PC-3 (cell line): ENCODE data around the gene BCAS4. TPM values are rescaled to one million over a fixed set of nuclear protein-coding genes. Genes with fewer than 3 reads are reported as not detected.

Experiments
- ATAC-seq: fragments of 200-7000 bp; cut with Tn5 transposase; 2 replicates; pipeline ENCODE4 v1.9.1; 2020; ENCODE audit warnings: mild to moderate bottlenecking, moderate library complexity
- Bru-seq: library from RNA; stranded (reverse); fragments of 400-500 nt; gene quantifications from one replicate; lab custom pipeline; 2021; lab: Mats Ljungman, UMichigan
- BruChase-seq, 2 experiments: library from RNA; stranded (reverse); fragments of 400-500 nt; gene quantifications; one replicate each; lab custom pipeline; 2021; lab: Mats Ljungman, UMichigan
- BruUV-seq: library from RNA; stranded (reverse); fragments of 400-500 nt; replicated peaks from 2 replicates; lab custom pipeline; 2021; lab: Mats Ljungman, UMichigan
- CTCF ChIA-PET: fragments of 300-600 bp; sonication (Branson Sonifier 250); formaldehyde crosslinking; loops from one replicate; lab custom pipeline; 2022; ENCODE audit warnings: antibody characterized with exemption; lab: Charles Lee
- POLR2A ChIA-PET: fragments of 300-600 bp; sonication (Branson Sonifier 250); formaldehyde crosslinking; loops from one replicate; lab custom pipeline; 2022; ENCODE audit warnings: antibody characterized with exemption; ENCODE audit not compliant: unreplicated experiment; lab: Charles Lee
- DNase-seq: peaks from one replicate; pipeline ENCODE4 v3.0.0-alpha.2; 2015
- H2AFZ ChIP-seq: fragments of 300-600 bp; sonication (generic); 2 replicates; pipeline ENCODE4 v1.6.0; 2016; ENCODE audit warnings: antibody characterized with exemption, low read length
- H3F3A ChIP-seq: fragments of 300-600 bp; sonication (generic); one replicate; pipeline ENCODE4 v1.6.0; 2017; ENCODE audit warnings: antibody characterized with exemption, low read length, control low read depth, mild to moderate bottlenecking; ENCODE audit not compliant: unreplicated experiment
- H3K27ac ChIP-seq: fragments of 300-600 bp; sonication (generic); 2 replicates; pipeline ENCODE4 v1.5.1; 2016; ENCODE audit warnings: mild to moderate bottlenecking, low read length
- H3K27me3 ChIP-seq: fragments of 300-600 bp; sonication (generic); 2 replicates; pipeline ENCODE4 v1.6.1; 2016; ENCODE audit warnings: low read length, mixed read lengths
- H3K36me3 ChIP-seq: fragments of 300-600 bp; sonication (generic); 2 replicates; pipeline ENCODE4 v1.6.1; 2016; ENCODE audit warnings: low read depth, mixed run types, low read length, mixed read lengths
- H3K4me1 ChIP-seq: fragments of 300-600 bp; sonication (generic); 2 replicates; pipeline ENCODE4 v1.5.1; 2016; ENCODE audit warnings: low read length; ENCODE audit not compliant: insufficient read depth
- H3K4me2 ChIP-seq: fragments of 300-600 bp; sonication (generic); 2 replicates; pipeline ENCODE4 v1.6.0; 2016; ENCODE audit warnings: low read length
- H3K4me3 ChIP-seq: fragments of 300-600 bp; sonication (generic); 2 replicates; pipeline ENCODE4 v1.5.1; 2016; ENCODE audit warnings: mild to moderate bottlenecking, low read length, mixed read lengths
- H3K79me2 ChIP-seq: fragments of 300-600 bp; sonication (generic); 2 replicates; pipeline ENCODE4 v1.6.1; 2017; ENCODE audit warnings: low read length, mixed read lengths
- H3K9ac ChIP-seq: fragments of 300-600 bp; sonication (generic); 2 replicates; pipeline ENCODE4 v1.6.0; 2016; ENCODE audit warnings: mild to moderate bottlenecking, low read length
- H3K9me2 ChIP-seq: fragments of 300-600 bp; sonication (generic); replicated peaks from 2 replicates; pipeline ENCODE4 v1.6.1; 2016; ENCODE audit warnings: mixed run types, low read length, mixed read lengths
- H3K9me3 ChIP-seq: fragments of 300-600 bp; sonication (generic); 2 replicates; pipeline ENCODE4 v1.6.1; 2016; ENCODE audit warnings: low read length, mixed read lengths
- H4K20me1 ChIP-seq: fragments of 300-600 bp; sonication (generic); 2 replicates; pipeline ENCODE4 v1.6.1; 2016; ENCODE audit warnings: low read length, mixed read lengths
- CTCF ChIP-seq: fragments of 300-600 bp; sonication (generic); conservative IDR thresholded peaks from 2 replicates; pipeline ENCODE4 v1.5.1; 2017; ENCODE audit warnings: antibody characterized with exemption, low read depth, mild to moderate bottlenecking, low read length
- EZH2 ChIP-seq: fragments of 300-600 bp; sonication (generic); IDR thresholded peaks from one replicate; pipeline ENCODE4 v1.6.1; 2017; ENCODE audit warnings: antibody characterized with exemption, mild to moderate bottlenecking, low read length; ENCODE audit not compliant: unreplicated experiment
- EZH2phosphoT487 ChIP-seq: fragments of 300-600 bp; sonication (generic); IDR thresholded peaks from 2 replicates; pipeline ENCODE4 v1.6.1; 2018; ENCODE audit warnings: mild to moderate bottlenecking, antibody characterized with exemption, low read length, borderline replicate concordance
- intact Hi-C: fragments of 100-400 bp; cut with micrococcal nuclease; formaldehyde crosslinking; loops from 2 replicates; pipeline ENCODE4 v1.9.0; 2023
- long read RNA-seq: library from polyadenylated mRNA; unstranded; transcript quantifications from one replicate; pipeline ENCODE4 v2.0.0, GENCODE V29; 2021; ENCODE audit not compliant: unreplicated experiment
- total RNA-seq: library from RNA; depleted of rRNA; stranded (reverse); fragments of >200 nt; gene quantifications from 2 replicates; pipeline ENCODE4 v1.2.3, GENCODE V29; 2014; rRNA removed

Gene BCAS4
- total RNA-seq (49.9 and 56.9 TPM in 2 replicates), Bru-seq, nascent RNA (percentile 44 among the genes with signal in this experiment), BruChase-seq, experiment 1, labeled RNA remaining after a 6-hour chase (percentile 43 among the genes with signal in this experiment), BruChase-seq, experiment 2, labeled RNA remaining after a 2-hour chase (percentile 45 among the genes with signal in this experiment)
- long read RNA-seq, full-length matches to known transcripts: 17 of 25 reads
- long read RNA-seq, partial matches to known transcripts: 2 of 25 reads
- long read RNA-seq, other reads (novel, unspliced or antisense): 6 of 25 reads

GRCh38 chr20:50794846-50795634, at the start of gene BCAS4:
Gene BCAS4, plus strand, starts transcription at chr20:50795061. Its CDS starts 23 bp downstream, at chr20:50795084.
- POLR2A ChIA-PET: interaction anchor here (0.5 to 0.9 kb wide), 7 partner anchors 22 to 825 kb away, joined by 3 to 6 read pairs (median 3); partner anchors contain the start of genes ADNP and MOCS3

GRCh38 chr20:50745634-50746137, 49.2 kb upstream of the BCAS4 start:
- H3K36me3 ChIP-seq: peaks cover 14% of the 10 kb centered on the region
- CTCF ChIA-PET: interaction anchor here (0.9 to 1.5 kb wide), 3 partner anchors 82 to 120 kb away, joined by 3 to 5 read pairs (median 4); no protein-coding TSS in a partner anchor
- H3K9ac ChIP-seq: no peak overlapping the region
- TF ChIP-seq CTCF: no peak
- no peak for TF ChIP-seq EZH2
- TF ChIP-seq EZH2phosphoT487: no peak
- no peak overlapping the region for H3K4me3 ChIP-seq
- no peaks in the 10 kb centered on the region for H3F3A ChIP-seq
- POLR2A ChIA-PET: interaction anchor here (0.6 kb wide), 3 partner anchors 13 to 232 kb away, joined by 3 to 16 read pairs (median 5); no protein-coding TSS in a partner anchor
- peak overlapping the region; percentile 22 for H3K4me2 ChIP-seq
- no peaks in the 10 kb centered on the region for H3K9me3 ChIP-seq
- ATAC-seq: peak; percentile 54
- H3K27me3 ChIP-seq: no peaks in the 10 kb centered on the region
- peaks cover 59% of the 10 kb centered on the region for H3K4me1 ChIP-seq
- no peaks in the 10 kb centered on the region for H4K20me1 ChIP-seq
- no peaks in the 10 kb centered on the region for H3K9me2 ChIP-seq
- H2AFZ ChIP-seq: no peak overlapping the region
- intact Hi-C loops: loop anchor here (2.0 kb wide), 1 partner anchor 15 kb away; the partner anchor contains the start of gene PARD6B
- no TSS peak for BruUV-seq
- peaks cover 54% of the 10 kb centered on the region for H3K79me2 ChIP-seq
- peak overlapping the region; percentile 42 for H3K27ac ChIP-seq
- peak; percentile 60 for DNase-seq

More at GRCh38 chr20:50794846-50795634, at the start of gene BCAS4:
- intact Hi-C loops: loop anchor here (1.0 to 2.0 kb wide), 3 partner anchors 23 to 186 kb away; partner anchors contain the start of gene ADNP
- Histone ChIP-seq H3K4me2 (peak within 1 kb of the TSS; percentile 85), H3K4me3 (peak within 1 kb of the TSS; percentile 96), H3K9ac (peak within 1 kb of the TSS; percentile 72), H3F3A (no peaks in the 10 kb centered on the region), H4K20me1 (no peaks in the 10 kb centered on the region), H3K36me3 (no peaks in the 10 kb centered on the region), H3K27ac (no peak within 1 kb of the TSS), H3K9me2 (no peaks in the 10 kb centered on the region), H2AFZ (peak within 1 kb of the TSS; percentile 99), H3K9me3 (no peaks in the 10 kb centered on the region), H3K4me1 (peaks cover 28% of the 10 kb centered on the region), H3K27me3 (no peaks in the 10 kb centered on the region), H3K79me2 (peaks cover 10% of the 10 kb centered on the region; the same call in 1 of the 2 replicates)
- TF ChIP-seq EZH2: no peak
- peak; percentile 71 for TF ChIP-seq CTCF
- TF ChIP-seq EZH2phosphoT487: no peak
- ATAC-seq (peak; percentile 64), DNase-seq (peak; percentile 95)
- no TSS peak for BruUV-seq
- CTCF ChIA-PET: interaction anchor here (0.6 to 1.5 kb wide), 14 partner anchors 22 to 644 kb away, joined by 3 to 9 read pairs (median 4); partner anchors contain the start of gene ADNP
